SK-N-SH (cell line): ENCODE results near the gene OST4. TPM values are rescaled to one million over a fixed set of nuclear protein-coding genes. Genes with fewer than 3 reads are reported as not detected.

Source experiments
- CTCF ChIA-PET: fragments of 300-600, 350-600 bp; formaldehyde crosslinking; extraction: SDS; loops from one replicate; lab custom pipeline; 2021; lab: Yijun Ruan, JAX
- POLR2A ChIA-PET: fragments of 350-600 bp; sonication (Branson Sonifier 250); formaldehyde crosslinking; extraction: SDS; loops from one replicate; lab custom pipeline; 2020; ENCODE audit warnings: antibody characterized with exemption, inconsistent platforms; lab: Yijun Ruan, JAX
- DNase-seq: peaks from one replicate; pipeline ENCODE4 v3.0.0; 2012
- H2AFZ ChIP-seq: fragments of 200-600 bp; sonication (generic); 2 replicates; pipeline ENCODE4 v1.8.1; 2016; ENCODE audit warnings: antibody characterized with exemption, mild to moderate bottlenecking, low read depth
- H3F3A ChIP-seq: fragments of 200-600 bp; sonication (generic); replicated peaks from 2 replicates; pipeline ENCODE3; 2016; ENCODE audit warnings: antibody characterized with exemption, mild to moderate bottlenecking; ENCODE audit not compliant: insufficient read depth
- H3K27ac ChIP-seq, 2 experiments: fragments of 200-500 bp in 1 of 2; fragments of 200-600 bp in 1 of 2; sonication (Bioruptor generic) in 1 of 2; sonication (generic), shearing (Covaris generic) in 1 of 2; 2 replicates each; pipeline versions ENCODE4 v1.5.1 to v1.6.1; 2014 to 2016; ENCODE audit warnings: low read depth in 2 of 2, inconsistent platforms in 1 of 2, low read length in 1 of 2, mild to moderate bottlenecking in 1 of 2, mixed read lengths in 1 of 2
- H3K27me3 ChIP-seq: fragments of 200-600 bp; sonication (generic), shearing (Covaris generic); 2 replicates; pipeline ENCODE4 v1.6.1; 2016; ENCODE audit warnings: mixed run types; ENCODE audit not compliant: insufficient read depth
- H3K36me3 ChIP-seq, 2 experiments: fragments of 200-500 bp in 1 of 2; fragments of 200-600 bp in 1 of 2; sonication (Bioruptor generic) in 1 of 2; sonication (generic) in 1 of 2; replicated peaks in 1 of 2; 2 replicates each; pipeline versions ENCODE3 to v1.5.1; 2014 to 2016; ENCODE audit warnings: low read length in 1 of 2, mild to moderate bottlenecking in 1 of 2; ENCODE audit not compliant: insufficient read depth in 2 of 2, control insufficient read depth in 1 of 2
- H3K4me1 ChIP-seq, 2 experiments: fragments of 200-500 bp in 1 of 2; fragments of 200-600 bp in 1 of 2; sonication (Bioruptor generic) in 1 of 2; sonication (generic), shearing (Covaris generic) in 1 of 2; 2 replicates each; pipeline versions ENCODE4 v1.5.1 to v1.6.1; 2014 to 2016; ENCODE audit warnings: low read depth in 1 of 2, low read length in 1 of 2, mixed run types in 1 of 2; ENCODE audit not compliant: insufficient read depth in 2 of 2, control insufficient read depth in 1 of 2
- H3K4me2 ChIP-seq: fragments of 200-600 bp; sonication (generic), shearing (Covaris generic); 2 replicates; pipeline ENCODE4 v1.6.1; 2017; ENCODE audit warnings: mixed run types
- H3K4me3 ChIP-seq, 2 experiments: fragments of 200-500 bp in 1 of 2; fragments of 200-600 bp in 1 of 2; sonication (Bioruptor generic) in 1 of 2; sonication (generic), shearing (Covaris generic) in 1 of 2; 2 replicates each; pipeline versions ENCODE4 v1.5.1 to v1.8.1; 2014 to 2016; ENCODE audit warnings: low read depth in 2 of 2, inconsistent platforms in 1 of 2, low read length in 1 of 2, mild to moderate bottlenecking in 1 of 2, mixed read lengths in 1 of 2, moderate library complexity in 1 of 2
- H3K79me2 ChIP-seq: fragments of 200-600 bp; sonication (generic); 2 replicates; pipeline ENCODE4 v1.8.1; 2017; ENCODE audit warnings: mild to moderate bottlenecking; ENCODE audit not compliant: insufficient read depth
- H3K9ac ChIP-seq: fragments of 200-600 bp; sonication (generic); 2 replicates; pipeline ENCODE4 v1.6.1; 2017; ENCODE audit warnings: mixed run types
- H3K9me2 ChIP-seq: fragments of 200-600 bp; sonication (generic); 2 replicates; pipeline ENCODE4 v1.6.1; 2017; ENCODE audit warnings: mixed run types
- H3K9me3 ChIP-seq: fragments of 200-600 bp; sonication (generic); 2 replicates; pipeline ENCODE4 v1.6.1; 2017; ENCODE audit warnings: mixed run types, mild to moderate bottlenecking, moderate library complexity
- H4K20me1 ChIP-seq: fragments of 200-600 bp; sonication (generic); 2 replicates; pipeline ENCODE4 v1.6.1; 2017; ENCODE audit warnings: mild to moderate bottlenecking, mixed run types; ENCODE audit not compliant: insufficient read depth
- EZH2phosphoT487 ChIP-seq: fragments of 200-600 bp; sonication (generic); IDR thresholded peaks from 2 replicates; pipeline ENCODE4 v1.6.1; 2017; ENCODE audit warnings: low read depth, mixed run types, mild to moderate bottlenecking, antibody characterized with exemption, moderate library complexity, borderline replicate concordance
- FOXM1 ChIP-seq: IDR thresholded peaks from 2 replicates; pipeline ENCODE4 v1.4.0; 2012; ENCODE audit warnings: low read depth, mild to moderate bottlenecking
- GABPA ChIP-seq: IDR thresholded peaks from 2 replicates; pipeline ENCODE4 v1.4.0; 2012; ENCODE audit warnings: low read depth, mild to moderate bottlenecking
- IRF3 ChIP-seq: fragments of 150-350 bp; IDR thresholded peaks from 2 replicates; pipeline ENCODE4 v1.6.1; 2016; ENCODE audit warnings: mild to moderate bottlenecking, low read depth, low read length
- MEF2A ChIP-seq: IDR thresholded peaks from 2 replicates; pipeline ENCODE4 v1.4.0; 2012; ENCODE audit warnings: low read depth, borderline replicate concordance
- MXI1 ChIP-seq: IDR thresholded peaks from 2 replicates; pipeline ENCODE4 v1.6.1; 2012; ENCODE audit warnings: mild to moderate bottlenecking, low read depth, low read length, improper control_type of control experiment
- NFIC ChIP-seq: IDR thresholded peaks from 2 replicates; pipeline ENCODE4 v1.4.0; 2012; ENCODE audit warnings: borderline replicate concordance
- NRF1 ChIP-seq: IDR thresholded peaks from 2 replicates; pipeline ENCODE4 v1.6.1; 2012; ENCODE audit warnings: low read depth, mild to moderate bottlenecking, low read length
- POLR2AphosphoS5 ChIP-seq: IDR thresholded peaks from 2 replicates; pipeline ENCODE4 v1.6.1; 2012; ENCODE audit warnings: low read depth, low read length
- RAD21 ChIP-seq: IDR thresholded peaks from 2 replicates; pipeline ENCODE4 v1.6.1; 2012; ENCODE audit warnings: mild to moderate bottlenecking, low read length
- RFX5 ChIP-seq: IDR thresholded peaks from 2 replicates; pipeline ENCODE4 v1.6.1; 2012; ENCODE audit warnings: mild to moderate bottlenecking, improper control_type of control experiment, low read length
- SIN3A ChIP-seq: IDR thresholded peaks from 2 replicates; pipeline ENCODE4 v1.6.1; 2012; ENCODE audit warnings: low read depth, mild to moderate bottlenecking, low read length, moderate library complexity, borderline replicate concordance
- TAF1 ChIP-seq: IDR thresholded peaks from 2 replicates; pipeline ENCODE4 v1.6.1; 2012; ENCODE audit warnings: low read depth, mild to moderate bottlenecking, low read length, moderate library complexity, borderline replicate concordance
- TCF12 ChIP-seq: IDR thresholded peaks from 2 replicates; pipeline ENCODE4 v1.4.0; 2012
- USF1 ChIP-seq: IDR thresholded peaks from 2 replicates; pipeline ENCODE4 v1.4.0; 2012; ENCODE audit warnings: low read depth, borderline replicate concordance
- WGBS: methylation state at CpG from one replicate; pipeline ENCODE4 v1.1.6; 2017; ENCODE audit warnings: low lambda C conversion rate; 5-methylcytosine and 5-hydroxymethylcytosine counted together
- polyA plus RNA-seq, 3 experiments: library from polyadenylated mRNA; depleted of rRNA; stranded (reverse); fragments of >200 nt; gene quantifications; 2 replicates each; pipeline ENCODE4 v1.2.3, GENCODE V29; 2012
- TF ChIP-seq, protein P1 (sequence below): fragments of 200-600 bp; sonication (generic); IDR thresholded peaks from 2 replicates; pipeline ENCODE4 v1.6.1; 2017; ENCODE audit warnings: antibody characterized with exemption, mild to moderate bottlenecking, moderate library complexity
- TF ChIP-seq, protein P2 (sequence below): IDR thresholded peaks from 2 replicates; pipeline ENCODE4 v1.4.0; 2012; ENCODE audit warnings: low read depth
- TF ChIP-seq, protein P3 (sequence below): IDR thresholded peaks from 2 replicates; pipeline ENCODE4 v1.4.0; 2012; ENCODE audit warnings: low read depth, borderline replicate concordance
- TF ChIP-seq, protein P4 (sequence below): fragments of 150-350 bp; IDR thresholded peaks from 2 replicates; pipeline ENCODE4 v1.6.1; 2017; ENCODE audit warnings: antibody characterized with exemption, low read length, low read depth, borderline replicate concordance
- TF ChIP-seq, protein P5 (sequence below): IDR thresholded peaks from 2 replicates; pipeline ENCODE4; 2012

The OST4 gene
- polyA plus RNA-seq, 1 of the 3 experiments (the other 2 are of a cell fraction): 1,851 TPM

DNA sequence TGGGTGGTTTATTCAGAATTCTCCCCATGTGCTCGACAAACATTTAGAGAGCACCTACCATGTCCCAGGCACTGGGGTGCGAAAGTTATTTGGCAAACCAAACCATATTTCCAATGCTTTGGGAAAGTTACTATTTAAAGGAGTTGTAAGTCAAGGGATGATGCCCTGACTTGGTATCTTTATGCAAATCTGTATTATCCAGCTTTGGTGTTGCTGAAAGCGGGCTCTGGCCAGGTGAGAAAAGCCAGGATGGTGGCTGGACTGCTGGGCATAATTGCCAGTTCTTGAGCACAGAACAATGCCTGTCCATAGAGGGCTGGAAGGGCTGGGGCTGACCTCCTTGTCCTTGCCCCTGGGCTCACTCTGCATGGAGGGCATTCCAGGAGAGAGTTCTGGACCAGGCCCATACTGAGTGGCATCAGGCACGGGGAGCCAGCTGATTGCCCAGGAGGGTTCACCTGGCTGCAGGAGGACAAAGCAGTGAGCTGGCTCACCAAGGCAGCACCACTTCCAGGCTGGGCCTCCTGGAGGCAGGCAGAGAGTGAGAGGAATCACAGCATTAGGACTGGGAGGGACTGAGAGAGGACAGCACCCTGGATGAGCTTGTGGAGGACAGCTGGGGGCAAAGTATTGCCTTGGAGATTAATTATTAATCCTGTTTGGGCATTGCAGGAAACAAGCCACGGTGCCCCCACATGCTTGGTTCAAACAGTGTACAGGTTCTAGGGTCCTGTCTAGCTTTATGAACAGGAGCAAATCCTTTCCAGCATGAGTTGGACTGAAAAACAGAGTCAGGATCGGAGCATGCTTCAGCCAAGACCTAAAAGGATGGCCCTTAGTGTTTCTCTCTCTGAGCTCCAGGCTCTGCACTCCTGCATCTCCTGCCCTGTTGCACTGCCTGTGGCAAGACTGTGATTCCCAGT, 22.2 kb upstream of the OST4 start:
- ChIA-PET CTCF (interaction anchor here (0.8 to 5.1 kb wide), 13 partner anchors 15 to 209 kb away, joined by 3 to 32 read pairs (median 4); partner anchors contain the start of genes CGREF1, EMILIN1 and TRIM54), POLR2A (interaction anchor here (1.4 kb wide), 1 partner anchor 30 kb away, joined by 3 read pairs; the partner anchor contains the start of gene ABHD1)
- 90% methylated on average over 6 of the region's 6 CpGs for WGBS
- H3K36me3 ChIP-seq: no peaks in the 10 kb centered on the region
- H3K27ac ChIP-seq: no peak overlapping the region
- no peak overlapping the region for H3K9ac ChIP-seq
- no peaks in the 10 kb centered on the region for H3F3A ChIP-seq
- no peaks in the 10 kb centered on the region for H3K79me2 ChIP-seq
- H3K4me2 ChIP-seq: no peak overlapping the region
- H3K27me3 ChIP-seq: no peaks in the 10 kb centered on the region
- H2AFZ ChIP-seq: no peak overlapping the region
- no peaks in the 10 kb centered on the region for H4K20me1 ChIP-seq
- TF ChIP-seq NFIC: no peak
- no peak for TF ChIP-seq RAD21
- TF ChIP-seq MEF2A: no peak
- no peak for TF ChIP-seq TAF1
- TF ChIP-seq, protein P1, sequence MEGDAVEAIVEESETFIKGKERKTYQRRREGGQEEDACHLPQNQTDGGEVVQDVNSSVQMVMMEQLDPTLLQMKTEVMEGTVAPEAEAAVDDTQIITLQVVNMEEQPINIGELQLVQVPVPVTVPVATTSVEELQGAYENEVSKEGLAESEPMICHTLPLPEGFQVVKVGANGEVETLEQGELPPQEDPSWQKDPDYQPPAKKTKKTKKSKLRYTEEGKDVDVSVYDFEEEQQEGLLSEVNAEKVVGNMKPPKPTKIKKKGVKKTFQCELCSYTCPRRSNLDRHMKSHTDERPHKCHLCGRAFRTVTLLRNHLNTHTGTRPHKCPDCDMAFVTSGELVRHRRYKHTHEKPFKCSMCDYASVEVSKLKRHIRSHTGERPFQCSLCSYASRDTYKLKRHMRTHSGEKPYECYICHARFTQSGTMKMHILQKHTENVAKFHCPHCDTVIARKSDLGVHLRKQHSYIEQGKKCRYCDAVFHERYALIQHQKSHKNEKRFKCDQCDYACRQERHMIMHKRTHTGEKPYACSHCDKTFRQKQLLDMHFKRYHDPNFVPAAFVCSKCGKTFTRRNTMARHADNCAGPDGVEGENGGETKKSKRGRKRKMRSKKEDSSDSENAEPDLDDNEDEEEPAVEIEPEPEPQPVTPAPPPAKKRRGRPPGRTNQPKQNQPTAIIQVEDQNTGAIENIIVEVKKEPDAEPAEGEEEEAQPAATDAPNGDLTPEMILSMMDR: no peak
- no peak for TF ChIP-seq NRF1
- TF ChIP-seq, protein P2, sequence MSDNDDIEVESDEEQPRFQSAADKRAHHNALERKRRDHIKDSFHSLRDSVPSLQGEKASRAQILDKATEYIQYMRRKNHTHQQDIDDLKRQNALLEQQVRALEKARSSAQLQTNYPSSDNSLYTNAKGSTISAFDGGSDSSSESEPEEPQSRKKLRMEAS: no peak
- TF ChIP-seq POLR2AphosphoS5: no peak
- TF ChIP-seq, protein P3, sequence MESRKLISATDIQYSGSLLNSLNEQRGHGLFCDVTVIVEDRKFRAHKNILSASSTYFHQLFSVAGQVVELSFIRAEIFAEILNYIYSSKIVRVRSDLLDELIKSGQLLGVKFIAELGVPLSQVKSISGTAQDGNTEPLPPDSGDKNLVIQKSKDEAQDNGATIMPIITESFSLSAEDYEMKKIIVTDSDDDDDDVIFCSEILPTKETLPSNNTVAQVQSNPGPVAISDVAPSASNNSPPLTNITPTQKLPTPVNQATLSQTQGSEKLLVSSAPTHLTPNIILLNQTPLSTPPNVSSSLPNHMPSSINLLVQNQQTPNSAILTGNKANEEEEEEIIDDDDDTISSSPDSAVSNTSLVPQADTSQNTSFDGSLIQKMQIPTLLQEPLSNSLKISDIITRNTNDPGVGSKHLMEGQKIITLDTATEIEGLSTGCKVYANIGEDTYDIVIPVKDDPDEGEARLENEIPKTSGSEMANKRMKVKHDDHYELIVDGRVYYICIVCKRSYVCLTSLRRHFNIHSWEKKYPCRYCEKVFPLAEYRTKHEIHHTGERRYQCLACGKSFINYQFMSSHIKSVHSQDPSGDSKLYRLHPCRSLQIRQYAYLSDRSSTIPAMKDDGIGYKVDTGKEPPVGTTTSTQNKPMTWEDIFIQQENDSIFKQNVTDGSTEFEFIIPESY: no peak
- TF ChIP-seq USF1: no peak
- TF ChIP-seq GABPA: no peak
- no peak for TF ChIP-seq IRF3
- no peak for TF ChIP-seq SIN3A
- TF ChIP-seq RFX5: no peak
- TF ChIP-seq, protein P4, sequence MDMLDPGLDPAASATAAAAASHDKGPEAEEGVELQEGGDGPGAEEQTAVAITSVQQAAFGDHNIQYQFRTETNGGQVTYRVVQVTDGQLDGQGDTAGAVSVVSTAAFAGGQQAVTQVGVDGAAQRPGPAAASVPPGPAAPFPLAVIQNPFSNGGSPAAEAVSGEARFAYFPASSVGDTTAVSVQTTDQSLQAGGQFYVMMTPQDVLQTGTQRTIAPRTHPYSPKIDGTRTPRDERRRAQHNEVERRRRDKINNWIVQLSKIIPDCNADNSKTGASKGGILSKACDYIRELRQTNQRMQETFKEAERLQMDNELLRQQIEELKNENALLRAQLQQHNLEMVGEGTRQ: no peak
- TF ChIP-seq FOXM1: no peak
- TF ChIP-seq TCF12: no peak
- TF ChIP-seq, protein P5, sequence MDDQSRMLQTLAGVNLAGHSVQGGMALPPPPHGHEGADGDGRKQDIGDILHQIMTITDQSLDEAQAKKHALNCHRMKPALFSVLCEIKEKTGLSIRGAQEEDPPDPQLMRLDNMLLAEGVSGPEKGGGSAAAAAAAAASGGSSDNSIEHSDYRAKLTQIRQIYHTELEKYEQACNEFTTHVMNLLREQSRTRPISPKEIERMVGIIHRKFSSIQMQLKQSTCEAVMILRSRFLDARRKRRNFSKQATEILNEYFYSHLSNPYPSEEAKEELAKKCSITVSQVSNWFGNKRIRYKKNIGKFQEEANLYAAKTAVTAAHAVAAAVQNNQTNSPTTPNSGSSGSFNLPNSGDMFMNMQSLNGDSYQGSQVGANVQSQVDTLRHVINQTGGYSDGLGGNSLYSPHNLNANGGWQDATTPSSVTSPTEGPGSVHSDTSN: no peak
- TF ChIP-seq MXI1: no peak
- no peak for TF ChIP-seq EZH2phosphoT487
- TF ChIP-seq, all 33 proteins: peak for 0
- Histone ChIP-seq H3K9me2 (no peaks in the 10 kb centered on the region), H3K4me3 (no peak overlapping the region), H3K9me3 (no peaks in the 10 kb centered on the region), H3K4me1 (peaks cover 4 to 28% of the 10 kb centered on the region in 2 experiments; a peak in 2 of 4 replicates)
- DNase-seq: no peak
